Umbilical cord (tissue), 2 donors: ENCODE measurements around the gene SART3. TPM values are rescaled to one million over a fixed set of nuclear protein-coding genes. Genes with fewer than 3 reads are reported as not detected.
A peak's percentile ranks its signal among the peaks of the same experiment; 100 is the strongest.
"Not testable (repeated sequence)": the region's sequence is repeated elsewhere in the genome, so short reads cannot be mapped to it uniquely, and the experiment has no call there.

Experiments
- DNase-seq: peaks from one replicate; pipeline ENCODE4 v3.0.0-alpha.2; 2015; ENCODE audit warnings: low spot score
- total RNA-seq: library from RNA; depleted of rRNA; stranded (reverse); fragments of >200 nt; gene quantifications from one replicate; pipeline ENCODE4 v1.2.3, GENCODE V29; 2014; ENCODE audit warnings: low replicate concordance; ENCODE audit not compliant: insufficient read depth

SART3 gene
- total RNA-seq, 1 donor from 2014 or later, result 40.7 TPM

DNA sequence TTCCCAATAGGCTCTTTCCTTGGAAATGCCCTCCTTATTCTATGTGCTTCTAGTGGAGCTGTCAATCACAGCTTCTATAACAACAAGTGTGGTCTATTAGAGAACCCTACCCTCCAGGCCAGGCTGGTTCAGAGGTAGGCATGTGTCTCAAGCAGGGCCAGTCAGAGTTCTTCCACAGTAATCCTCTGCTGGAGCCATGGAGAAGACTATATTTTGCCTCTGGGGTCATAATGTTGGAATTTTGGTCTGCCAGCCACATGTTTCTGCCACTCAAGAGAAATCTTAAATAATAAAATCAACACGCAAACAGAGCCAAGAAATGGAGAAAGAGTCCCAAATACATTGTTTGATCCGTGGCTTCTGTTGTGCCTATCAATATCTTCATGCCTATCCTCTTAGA lies 69.7 kb downstream of the SART3 start:
- DNase-seq, result no peak

GRCh38 chr12:108487029-108487428 lies 73.9 kb downstream of the SART3 start:
- DNase-seq, result not testable (repeated sequence)

DNA sequence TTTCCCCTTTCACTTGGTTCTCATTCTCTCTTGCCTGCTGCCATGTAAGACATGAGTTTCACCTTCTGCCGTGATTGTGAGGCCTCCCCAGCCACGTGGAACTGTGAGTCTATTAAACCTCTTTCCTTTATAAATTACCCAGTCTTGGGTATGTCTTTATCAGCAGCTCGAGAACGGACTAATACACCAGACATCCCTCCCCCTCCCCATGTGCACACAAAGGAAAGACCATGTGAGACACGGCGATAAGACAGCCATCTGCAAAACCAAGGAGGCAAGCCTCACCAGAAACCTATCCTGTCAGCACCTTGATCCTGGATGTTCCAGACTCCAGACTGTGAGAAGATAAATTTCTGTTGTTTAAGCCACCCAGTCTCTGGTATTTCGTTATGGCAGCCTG lies 75.6 kb downstream of the SART3 start:
- DNase-seq, result not testable (repeated sequence)

- DNase-seq, result no peak
These were observed 76.1 kb downstream of the SART3 start for GRCh38 chr12:108484845-108485244.

DNA sequence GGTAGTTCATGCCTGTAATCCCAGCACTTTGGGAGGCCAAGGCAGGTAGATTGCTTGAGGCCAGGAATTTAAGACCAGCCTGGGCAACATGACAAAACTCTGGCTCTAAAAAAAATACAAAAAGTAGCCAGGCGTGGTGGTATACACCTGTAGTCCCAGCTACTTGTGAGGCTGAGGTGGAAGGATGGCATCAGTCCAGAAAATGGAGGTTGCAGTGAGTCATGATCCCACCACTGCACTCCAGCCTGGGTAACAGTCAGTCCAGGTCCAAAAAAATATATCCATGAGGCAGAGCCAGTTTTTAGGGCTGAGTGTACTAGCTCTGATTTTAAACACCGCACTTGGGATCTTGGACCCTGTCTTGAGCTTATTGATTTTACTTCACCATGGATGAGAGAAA lies 76.5 kb downstream of the SART3 start:
- no peak for DNase-seq

GRCh38 chr12:108483213-108484059 lies 77.5 kb downstream of the SART3 start:
- peak; percentile 5 for DNase-seq

- DNase-seq, result no peak
These were observed 78.2 kb downstream of the SART3 start for GRCh38 chr12:108482717-108483212.

- DNase-seq, result no peak
These were observed 81.5 kb downstream of the SART3 start for GRCh38 chr12:108479364-108480070.

DNA sequence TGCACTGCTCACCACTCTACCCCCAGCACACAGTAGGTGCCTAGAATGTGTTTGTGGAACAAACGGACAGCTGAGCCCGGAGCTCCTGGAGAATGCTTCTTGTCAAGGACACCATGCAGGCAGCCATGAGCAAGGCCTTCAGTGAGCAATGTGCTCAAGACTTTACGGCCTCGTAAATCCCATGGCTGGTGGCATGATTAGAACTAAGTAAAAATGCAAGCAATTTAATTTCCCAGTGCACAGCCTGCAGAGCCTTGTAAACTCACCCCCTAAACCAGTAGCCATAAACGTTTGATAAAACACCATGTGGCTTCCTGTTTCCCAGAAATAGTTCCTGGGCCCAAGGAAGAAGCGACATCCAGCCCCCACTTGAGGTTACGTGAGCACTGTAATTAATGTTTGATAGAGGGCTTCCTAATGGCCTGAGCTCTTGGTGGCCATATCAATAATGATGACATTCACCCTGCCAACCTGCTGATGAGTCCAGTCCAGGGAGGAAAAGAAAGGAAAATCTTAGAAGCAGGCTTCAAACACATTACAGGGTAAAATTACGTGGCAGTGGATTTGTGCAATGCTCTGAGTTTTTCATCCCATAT lies 82.3 kb downstream of the SART3 start:
- DNase-seq, result peak; percentile 11

- DNase-seq, result no peak
These were observed 83.1 kb downstream of the SART3 start for GRCh38 chr12:108477881-108478259.

DNA sequence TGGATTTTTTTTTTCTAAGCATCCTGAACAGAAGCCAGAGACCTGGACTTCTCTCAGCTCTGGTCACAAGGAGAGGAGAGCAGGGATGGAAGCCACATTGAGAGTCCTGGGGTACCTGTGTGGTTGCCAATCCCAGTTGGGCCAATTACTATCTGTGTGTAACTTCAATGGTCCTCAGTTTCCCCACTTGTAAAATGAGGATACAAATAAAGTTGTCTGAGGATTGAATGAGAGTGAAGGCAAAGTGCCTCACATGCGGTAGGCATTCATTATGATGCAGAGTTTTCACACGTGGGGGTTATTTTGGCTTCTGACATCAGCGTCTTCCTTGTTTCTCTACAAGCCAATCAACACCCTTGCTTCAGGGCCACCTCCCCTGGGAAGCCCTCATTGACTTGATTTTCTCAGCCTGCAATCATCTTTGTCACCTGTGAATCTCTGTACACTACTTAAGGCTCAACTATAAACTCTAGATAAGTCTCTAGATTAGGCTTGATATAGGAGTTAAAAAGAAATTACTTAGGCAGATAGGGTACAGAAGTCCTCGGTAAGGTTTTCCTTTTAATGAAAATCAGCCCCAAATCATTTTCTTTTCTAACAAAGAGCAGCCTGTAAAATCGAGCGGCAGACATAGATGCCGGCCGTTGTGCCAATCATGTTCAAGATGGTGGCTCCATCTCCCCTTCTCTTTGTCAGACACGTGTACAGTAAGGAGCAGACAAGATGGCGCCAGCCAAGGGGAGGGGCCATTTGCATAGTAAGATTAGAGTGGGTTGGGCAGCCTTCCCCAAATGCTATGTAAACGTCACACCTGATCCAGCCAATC lies 83.7 kb downstream of the SART3 start:
- no peak for DNase-seq

GRCh38 chr12:108475396-108475795 lies 85.6 kb downstream of the SART3 start:
- no peak for DNase-seq

GRCh38 chr12:108473400-108474055 lies 87.4 kb downstream of the SART3 start:
- DNase-seq, result no peak

Other genes with a start within 250 kb of the SART3 start
- gene CMKLR1, start 221.9 kb downstream of the SART3 start, total RNA-seq, result 79.0 TPM
- 6.5 TPM for gene FICD, start 45.9 kb downstream of the SART3 start, total RNA-seq
- 108 TPM for gene ISCU, start 1.4 kb upstream of the SART3 start, total RNA-seq
- gene TMEM119, start 36.9 kb upstream of the SART3 start, total RNA-seq, result 85.0 TPM
- 7.7 TPM for gene SELPLG, start 72.7 kb upstream of the SART3 start, total RNA-seq
- 269 TPM for gene CORO1C, start 170.3 kb upstream of the SART3 start, total RNA-seq